ENCODE data around the gene IMPG1.

IMPG1 gene

GRCh38 chr6:76072562-76072961, at the start of gene IMPG1:
TSS of gene IMPG1 (minus strand) at chr6:76072662. CDS start at chr6:76072488, 174 bp downstream.
- no peak for DNase-seq (ENCODE audit: low spot score)

- DNase-seq (ENCODE audit: low spot score): no peak
Measured at GRCh38 chr6:76120302-76120701, 47.8 kb upstream of the IMPG1 start.

- DNase-seq (ENCODE audit: low spot score): no peak
Measured at GRCh38 chr6:76073281-76073680, 819 bp upstream of the IMPG1 start.

GRCh38 chr6:76057469-76057868, 15.0 kb downstream of the IMPG1 start:
- DNase-seq (ENCODE audit: low spot score): no peak

- DNase-seq (ENCODE audit: low spot score): no peak
Measured at GRCh38 chr6:76052314-76052713, 20.1 kb downstream of the IMPG1 start.

GRCh38 chr6:76043690-76044089, 28.8 kb downstream of the IMPG1 start:
- no peak for DNase-seq (ENCODE audit: low spot score)

- no peak for DNase-seq (ENCODE audit: low spot score)
Measured at GRCh38 chr6:76035713-76036112, 36.7 kb downstream of the IMPG1 start.

GRCh38 chr6:76026101-76026500, 46.4 kb downstream of the IMPG1 start:
- DNase-seq (ENCODE audit: low spot score): no peak

- DNase-seq (ENCODE audit: low spot score): no peak
Measured at GRCh38 chr6:76014626-76015530, 57.6 kb downstream of the IMPG1 start.

GRCh38 chr6:76004202-76004601, 68.3 kb downstream of the IMPG1 start:
- DNase-seq (ENCODE audit: low spot score): no peak

GRCh38 chr6:76003686-76004085, 68.8 kb downstream of the IMPG1 start:
- DNase-seq (ENCODE audit: low spot score): no peak

- DNase-seq (ENCODE audit: low spot score): no peak
Measured at GRCh38 chr6:76003113-76003512, 69.3 kb downstream of the IMPG1 start.

GRCh38 chr6:76000629-76001028, 71.8 kb downstream of the IMPG1 start:
- DNase-seq (ENCODE audit: low spot score): no peak

GRCh38 chr6:75997696-75998095, 74.8 kb downstream of the IMPG1 start:
- no peak for DNase-seq (ENCODE audit: low spot score)

- DNase-seq (ENCODE audit: low spot score): no peak
Measured at GRCh38 chr6:75993236-75994162, 79.0 kb downstream of the IMPG1 start.

- no peak for DNase-seq (ENCODE audit: low spot score)
Measured at GRCh38 chr6:75991941-75992340, 80.5 kb downstream of the IMPG1 start.

- DNase-seq (ENCODE audit: low spot score): no peak
Measured at GRCh38 chr6:75986935-75987334, 85.5 kb downstream of the IMPG1 start.

GRCh38 chr6:75975904-75976303, 96.6 kb downstream of the IMPG1 start:
- DNase-seq (ENCODE audit: low spot score): no peak

GRCh38 chr6:75970093-75970492, 102.4 kb downstream of the IMPG1 start:
- DNase-seq (ENCODE audit: low spot score): no peak

GRCh38 chr6:75968143-75968542, 104.3 kb downstream of the IMPG1 start:
- no peak for DNase-seq (ENCODE audit: low spot score)

GRCh38 chr6:75963569-75963968, 108.9 kb downstream of the IMPG1 start:
- no peak for DNase-seq (ENCODE audit: low spot score)

GRCh38 chr6:75952128-75952527, 120.3 kb downstream of the IMPG1 start:
- no peak for DNase-seq (ENCODE audit: low spot score)

- DNase-seq (ENCODE audit: low spot score): no peak
Measured at GRCh38 chr6:75947935-75948334, 124.5 kb downstream of the IMPG1 start.

Measured in COLO829 (cell line).